Vagina (tissue), 2 donors: ENCODE results near the gene KLC3. TPM values are rescaled to one million over a fixed set of nuclear protein-coding genes. Genes with fewer than 3 reads are reported as not detected.

Source experiments
- DNase-seq, 2 donors: peaks; one replicate each; pipeline ENCODE4 v3.0.0-alpha.2; 2017; ENCODE audit errors: extremely low spot score in 2 of 2
- H3K27ac ChIP-seq: fragments of 200-600 bp; sonication (generic); one replicate; pipeline ENCODE4 v1.5.1; 2019
- H3K27me3 ChIP-seq: fragments of 200-600 bp; sonication (generic); one replicate; pipeline ENCODE4 v1.5.1; 2019
- H3K36me3 ChIP-seq, 2 donors: fragments of 200-600 bp; sonication (generic); one replicate each; pipeline ENCODE4 v1.5.1; 2017 to 2019
- H3K4me1 ChIP-seq: fragments of 200-600 bp; sonication (generic); one replicate; pipeline ENCODE4 v1.5.1; 2019
- H3K4me3 ChIP-seq, 2 donors: fragments of 200-600 bp; sonication (generic); 1 replicate in 1 of 2; 2 replicates in 1 of 2; pipeline ENCODE4 v1.5.1; 2016 to 2019
- H3K9me3 ChIP-seq: fragments of 200-600 bp; sonication (generic); one replicate; pipeline ENCODE4 v1.5.1; 2019
- POLR2A ChIP-seq, 2 donors: fragments of 450-650 bp; IDR thresholded peaks; one replicate each; pipeline ENCODE4 v1.6.1; 2017; ENCODE audit warnings: antibody characterized with exemption in 2 of 2, mild to moderate bottlenecking in 2 of 2, moderate library complexity in 2 of 2
- POLR2AphosphoS5 ChIP-seq, 2 donors: sonication (generic); formaldehyde crosslinking; IDR thresholded peaks; one replicate each; pipeline ENCODE4 v1.9.0; 2017; ENCODE audit warnings: antibody characterized with exemption in 2 of 2, mild to moderate bottlenecking in 2 of 2, low read depth in 1 of 2; ENCODE audit not compliant: insufficient read depth in 1 of 2
- intact Hi-C: fragments of 100-400 bp; cut with DNase I; formaldehyde crosslinking; loops from one replicate; pipeline ENCODE4 v1.15.1; 2023
- total RNA-seq: library from RNA; depleted of rRNA; stranded (reverse); fragments of >200 nt; gene quantifications from one replicate; pipeline ENCODE4 v1.2.3, GENCODE V29; 2016
- TF ChIP-seq, protein P1 (sequence below), 3 experiments: fragments of 450-650 bp in 2 of 3; fragments of 200-600 bp in 1 of 3; sonication (generic) in 1 of 3; IDR thresholded peaks; one replicate each; pipeline ENCODE4 v1.5.1; 2017 to 2019; ENCODE audit warnings: antibody characterized with exemption in 3 of 3, mild to moderate bottlenecking in 2 of 3, moderate library complexity in 2 of 3

Gene KLC3
- total RNA-seq, 1 donor from 2014 or later: 20.9 TPM

DNA sequence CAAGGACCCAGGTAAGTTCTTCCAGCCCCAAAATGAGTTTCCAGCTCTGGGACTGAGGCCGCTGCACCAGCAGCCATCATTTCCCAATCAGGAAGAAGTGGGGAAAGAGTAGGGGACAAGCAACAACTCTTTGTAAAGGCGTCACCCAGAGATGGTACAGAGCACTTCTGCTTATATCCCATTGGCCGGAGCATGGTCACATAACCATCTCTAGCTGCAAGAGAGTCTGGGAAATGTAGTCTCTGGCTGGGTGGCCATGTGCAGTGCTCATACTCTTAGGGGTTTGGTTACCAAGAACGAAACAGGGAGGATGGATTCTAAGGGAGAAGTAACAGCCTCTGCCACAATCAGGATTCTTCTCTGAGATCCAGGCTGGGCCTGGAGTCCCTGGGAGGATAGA, 44.2 kb upstream of the KLC3 start:
- Histone ChIP-seq H3K36me3 (peaks cover 0 to 58% of the 10 kb centered on the region in 2 donors), H3K4me3 (no peak overlapping the region), H3K27me3 (no peaks in the 10 kb centered on the region), H3K9me3 (no peaks in the 10 kb centered on the region), H3K27ac (no peak overlapping the region), H3K4me1 (no peaks in the 10 kb centered on the region)
- TF ChIP-seq POLR2A (IDR thresholded peaks at IDR 0.05) (no peak), POLR2AphosphoS5 (IDR thresholded peaks at IDR 0.05; ENCODE audit: insufficient read depth in 1 of 2, low read depth in 1 of 2) (no peak)
- TF ChIP-seq, protein P1, sequence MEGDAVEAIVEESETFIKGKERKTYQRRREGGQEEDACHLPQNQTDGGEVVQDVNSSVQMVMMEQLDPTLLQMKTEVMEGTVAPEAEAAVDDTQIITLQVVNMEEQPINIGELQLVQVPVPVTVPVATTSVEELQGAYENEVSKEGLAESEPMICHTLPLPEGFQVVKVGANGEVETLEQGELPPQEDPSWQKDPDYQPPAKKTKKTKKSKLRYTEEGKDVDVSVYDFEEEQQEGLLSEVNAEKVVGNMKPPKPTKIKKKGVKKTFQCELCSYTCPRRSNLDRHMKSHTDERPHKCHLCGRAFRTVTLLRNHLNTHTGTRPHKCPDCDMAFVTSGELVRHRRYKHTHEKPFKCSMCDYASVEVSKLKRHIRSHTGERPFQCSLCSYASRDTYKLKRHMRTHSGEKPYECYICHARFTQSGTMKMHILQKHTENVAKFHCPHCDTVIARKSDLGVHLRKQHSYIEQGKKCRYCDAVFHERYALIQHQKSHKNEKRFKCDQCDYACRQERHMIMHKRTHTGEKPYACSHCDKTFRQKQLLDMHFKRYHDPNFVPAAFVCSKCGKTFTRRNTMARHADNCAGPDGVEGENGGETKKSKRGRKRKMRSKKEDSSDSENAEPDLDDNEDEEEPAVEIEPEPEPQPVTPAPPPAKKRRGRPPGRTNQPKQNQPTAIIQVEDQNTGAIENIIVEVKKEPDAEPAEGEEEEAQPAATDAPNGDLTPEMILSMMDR (IDR thresholded peaks at IDR 0.05): no peak
- no peak for DNase-seq
- intact Hi-C loops: no loop called here

DNA sequence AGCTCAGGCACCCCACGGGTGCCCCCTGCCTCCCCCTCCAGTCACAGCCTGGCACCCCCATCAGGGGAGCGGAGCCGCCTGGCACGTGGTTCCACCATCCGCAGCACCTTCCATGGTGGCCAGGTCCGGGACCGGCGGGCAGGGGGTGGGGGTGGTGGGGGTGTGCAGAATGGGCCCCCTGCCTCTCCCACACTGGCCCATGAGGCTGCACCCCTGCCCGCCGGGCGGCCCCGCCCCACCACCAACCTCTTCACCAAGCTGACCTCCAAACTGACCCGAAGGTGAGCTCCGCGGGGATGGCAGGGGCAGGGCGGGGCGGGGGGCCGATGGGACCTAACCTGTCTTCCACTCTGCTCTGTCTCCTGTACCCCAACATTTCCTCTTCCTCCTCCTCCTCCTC, 42.9 kb upstream of the KLC3 start:
- H3K36me3 ChIP-seq: peaks cover 0 to 48% of the 10 kb centered on the region in 2 donors
- intact Hi-C loops: no loop called here

DNA sequence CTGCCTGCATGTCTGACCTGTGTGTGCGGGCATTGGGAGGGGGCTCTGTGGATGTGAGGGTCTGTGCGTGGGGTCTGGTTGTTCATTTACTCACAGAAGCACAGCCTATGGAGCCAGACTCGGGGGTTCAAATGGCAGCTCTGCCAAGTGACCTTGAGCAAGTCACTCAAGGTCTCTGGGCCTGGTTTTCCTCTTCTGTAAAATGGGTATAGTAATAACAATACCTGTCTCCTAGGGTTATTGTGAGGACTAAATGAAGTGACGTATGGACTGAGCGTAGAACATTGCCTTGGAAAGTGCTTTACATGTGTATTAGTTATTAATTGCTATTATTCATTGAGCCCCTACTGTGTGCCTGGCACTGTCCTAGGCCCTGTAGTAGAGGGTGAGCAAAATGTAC, 42.3 kb upstream of the KLC3 start:
- Histone ChIP-seq H3K36me3 (peaks cover 0 to 43% of the 10 kb centered on the region in 2 donors), H3K4me1 (no peaks in the 10 kb centered on the region), H3K4me3 (no peak overlapping the region), H3K9me3 (no peaks in the 10 kb centered on the region), H3K27ac (no peak overlapping the region), H3K27me3 (no peaks in the 10 kb centered on the region)
- intact Hi-C loops: no loop called here
- DNase-seq: no peak
- TF ChIP-seq, protein P1 (IDR thresholded peaks at IDR 0.05): no peak
- no peak for TF ChIP-seq POLR2A (IDR thresholded peaks at IDR 0.05)
- no peak for TF ChIP-seq POLR2AphosphoS5 (IDR thresholded peaks at IDR 0.05; ENCODE audit: insufficient read depth in 1 of 2, low read depth in 1 of 2)

More for the DNA sequence above, 42.9 kb upstream of the KLC3 start:
- Histone ChIP-seq H3K4me3 (no peak overlapping the region), H3K27ac (no peak overlapping the region), H3K27me3 (no peaks in the 10 kb centered on the region), H3K9me3 (no peaks in the 10 kb centered on the region), H3K4me1 (no peaks in the 10 kb centered on the region)
- no peak for DNase-seq
- TF ChIP-seq POLR2AphosphoS5 (IDR thresholded peaks at IDR 0.05; ENCODE audit: insufficient read depth in 1 of 2, low read depth in 1 of 2): no peak
- no peak for TF ChIP-seq POLR2A (IDR thresholded peaks at IDR 0.05)

DNA sequence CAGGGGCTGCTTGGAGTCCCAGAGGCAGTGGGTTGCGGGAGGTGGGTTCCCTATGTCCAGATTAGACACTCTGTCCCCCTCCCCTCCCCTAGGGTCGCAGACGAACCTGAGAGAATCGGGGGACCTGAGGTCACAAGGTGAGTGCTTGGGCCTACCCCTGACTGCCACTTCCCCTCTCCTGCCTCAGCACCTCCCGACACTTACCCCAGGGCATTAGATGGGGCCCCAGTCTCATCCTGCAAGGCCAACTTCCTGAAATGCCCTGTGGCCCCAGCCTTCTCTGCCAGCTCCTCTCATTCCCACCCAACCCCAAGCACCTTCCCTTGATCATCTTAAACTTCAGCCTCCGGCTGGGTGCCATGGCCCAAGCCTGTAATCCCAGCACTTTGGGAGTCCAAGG, 40.8 kb upstream of the KLC3 start:
- Histone ChIP-seq H3K36me3 (peaks cover 0 to 35% of the 10 kb centered on the region in 2 donors), H3K4me3 (no peak overlapping the region), H3K9me3 (no peaks in the 10 kb centered on the region), H3K27me3 (no peaks in the 10 kb centered on the region), H3K4me1 (no peaks in the 10 kb centered on the region), H3K27ac (no peak overlapping the region)
- intact Hi-C loops: no loop called here
- DNase-seq: no peak
- TF ChIP-seq POLR2A (IDR thresholded peaks at IDR 0.05) (no peak), POLR2AphosphoS5 (IDR thresholded peaks at IDR 0.05; ENCODE audit: insufficient read depth in 1 of 2, low read depth in 1 of 2) (no peak)
- TF ChIP-seq, protein P1 (IDR thresholded peaks at IDR 0.05): no peak

DNA sequence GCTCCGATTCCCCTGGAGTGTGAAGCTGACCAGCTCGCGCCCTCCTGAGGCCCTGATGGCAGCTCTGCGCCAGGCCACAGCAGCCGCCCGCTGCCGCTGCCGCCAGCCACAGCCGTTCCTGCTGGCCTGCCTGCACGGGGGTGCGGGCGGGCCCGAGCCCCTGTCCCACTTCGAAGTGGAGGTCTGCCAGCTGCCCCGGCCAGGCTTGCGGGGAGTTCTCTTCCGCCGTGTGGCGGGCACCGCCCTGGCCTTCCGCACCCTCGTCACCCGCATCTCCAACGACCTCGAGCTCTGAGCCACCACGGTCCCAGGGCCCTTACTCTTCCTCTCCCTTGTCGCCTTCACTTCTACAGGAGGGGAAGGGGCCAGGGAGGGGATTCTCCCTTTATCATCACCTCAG, 38.1 kb upstream of the KLC3 start:
- no peaks in the 10 kb centered on the region for H3K27me3 ChIP-seq
- no peak overlapping the region for H3K4me3 ChIP-seq
- H3K4me1 ChIP-seq: peaks cover 7% of the 10 kb centered on the region
- no peak for DNase-seq
- H3K36me3 ChIP-seq: peaks cover 0 to 25% of the 10 kb centered on the region in 2 donors
- intact Hi-C loops: no loop called here
- TF ChIP-seq POLR2AphosphoS5 (IDR thresholded peaks at IDR 0.05; ENCODE audit: insufficient read depth in 1 of 2, low read depth in 1 of 2): no peak
- TF ChIP-seq, protein P1 (IDR thresholded peaks at IDR 0.05): no peak
- TF ChIP-seq POLR2A (IDR thresholded peaks at IDR 0.05): no peak
- no peaks in the 10 kb centered on the region for H3K9me3 ChIP-seq
- H3K27ac ChIP-seq: no peak overlapping the region
